Measurements from ENCODE around the gene AIMP1.
"Not testable (repeated sequence)": the region's sequence is repeated elsewhere in the genome, so short reads cannot be mapped to it uniquely, and the experiment has no call there.

The AIMP1 gene

GRCh38 chr4:106369456-106370060 lies 53.2 kb downstream of the AIMP1 start:
- H3K27me3 ChIP-seq (ENCODE audit: insufficient read depth, low read length): no peaks in the 10 kb centered on the region
- H3K4me3 ChIP-seq (ENCODE audit: low read length): no peak overlapping the region
- H2AFZ ChIP-seq (ENCODE audit: low read depth, low read length): peak overlapping the region; percentile 14
- no peaks in the 10 kb centered on the region for H3K9me3 ChIP-seq (ENCODE audit: low read length)
- H3K4me1 ChIP-seq (ENCODE audit: insufficient read depth, low read length): peaks cover 10% of the 10 kb centered on the region
- no peaks in the 10 kb centered on the region for H3K36me3 ChIP-seq (ENCODE audit: insufficient read depth, low read length)

- H3K4me1 ChIP-seq (ENCODE audit: insufficient read depth, low read length): peaks cover 7% of the 10 kb centered on the region
- H3K27me3 ChIP-seq (ENCODE audit: insufficient read depth, low read length): no peaks in the 10 kb centered on the region
- no peaks in the 10 kb centered on the region for H3K9me3 ChIP-seq (ENCODE audit: low read length)
- no peak overlapping the region for H3K4me3 ChIP-seq (ENCODE audit: low read length)
- no peak overlapping the region for H2AFZ ChIP-seq (ENCODE audit: low read depth, low read length)
- no peaks in the 10 kb centered on the region for H3K36me3 ChIP-seq (ENCODE audit: insufficient read depth, low read length)
Observed at GRCh38 chr4:106370214-106370613, 53.9 kb downstream of the AIMP1 start.

DNA sequence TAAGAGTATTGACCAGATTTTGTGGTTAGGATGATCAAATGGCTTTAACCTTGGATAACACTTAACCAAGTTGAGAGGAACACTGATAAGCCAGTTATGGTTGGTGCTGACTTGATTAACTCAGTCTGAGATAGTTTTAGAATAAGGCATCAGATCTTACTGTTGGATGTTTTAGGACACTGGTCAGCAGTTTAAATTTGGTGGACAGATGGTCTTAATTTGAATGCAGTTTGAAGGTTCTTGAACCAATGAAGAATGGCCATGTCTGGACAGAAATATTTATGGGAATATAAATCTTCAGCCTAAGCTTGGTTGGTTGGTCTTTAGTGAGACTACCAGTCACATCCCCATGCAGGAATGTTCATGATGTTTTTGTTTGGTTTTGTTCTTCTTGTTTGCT lies 54.8 kb downstream of the AIMP1 start:
- no peak overlapping the region for H3K4me3 ChIP-seq (ENCODE audit: low read length)
- H3K4me1 ChIP-seq (ENCODE audit: insufficient read depth, low read length): no peaks in the 10 kb centered on the region
- no peaks in the 10 kb centered on the region for H3K9me3 ChIP-seq (ENCODE audit: low read length)
- no peaks in the 10 kb centered on the region for H3K27me3 ChIP-seq (ENCODE audit: insufficient read depth, low read length)
- no peak overlapping the region for H2AFZ ChIP-seq (ENCODE audit: low read depth, low read length)
- no peaks in the 10 kb centered on the region for H3K36me3 ChIP-seq (ENCODE audit: insufficient read depth, low read length)

DNA sequence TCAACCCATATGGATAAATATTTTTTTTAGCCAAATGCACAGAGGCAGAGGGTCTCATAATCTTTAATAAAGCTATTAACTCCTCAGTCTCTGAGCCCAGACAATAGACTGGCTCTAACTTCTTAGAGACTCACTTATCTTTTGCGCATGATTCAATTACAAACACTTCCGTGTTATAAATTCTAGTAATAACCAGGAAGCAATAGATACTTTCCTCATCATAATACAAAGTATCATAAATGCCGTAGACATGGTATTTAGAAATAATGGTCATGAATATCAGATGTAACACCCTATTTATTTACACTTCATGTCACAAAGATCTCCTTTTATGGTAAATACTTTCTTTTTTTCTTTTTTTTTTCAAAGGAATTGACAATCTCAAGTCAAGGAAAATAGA lies 56.7 kb downstream of the AIMP1 start:
- Histone ChIP-seq H3K36me3 (ENCODE audit: insufficient read depth, low read length) (no peaks in the 10 kb centered on the region), H3K9me3 (ENCODE audit: low read length) (no peaks in the 10 kb centered on the region), H3K4me3 (ENCODE audit: low read length) (no peak overlapping the region), H3K4me1 (ENCODE audit: insufficient read depth, low read length) (no peaks in the 10 kb centered on the region), H2AFZ (ENCODE audit: low read depth, low read length) (no peak overlapping the region), H3K27me3 (ENCODE audit: insufficient read depth, low read length) (no peaks in the 10 kb centered on the region)

DNA sequence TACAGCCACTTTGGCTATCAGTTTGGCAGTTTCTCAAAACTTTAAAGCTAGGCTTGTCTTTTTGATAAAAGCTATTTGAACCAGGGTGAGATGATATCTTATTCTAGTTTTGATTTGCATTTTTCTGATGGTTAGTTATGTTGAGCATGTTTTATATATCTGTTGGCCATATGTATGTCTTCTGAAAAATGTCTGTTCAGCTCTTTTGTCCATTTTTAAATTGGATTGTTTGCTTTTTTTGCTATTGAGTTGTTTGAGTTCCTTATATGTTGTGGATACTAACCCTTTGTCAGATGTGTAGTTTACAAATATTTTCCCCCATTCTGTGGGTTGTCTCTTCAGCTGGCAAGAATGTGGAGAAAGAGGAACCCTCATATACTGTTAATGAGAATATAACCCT lies 63.8 kb downstream of the AIMP1 start:
- H3K4me3 ChIP-seq (ENCODE audit: low read length): no peak overlapping the region
- H3K36me3 ChIP-seq (ENCODE audit: insufficient read depth, low read length): no peaks in the 10 kb centered on the region
- no peaks in the 10 kb centered on the region for H3K9me3 ChIP-seq (ENCODE audit: low read length)
- H3K4me1 ChIP-seq (ENCODE audit: insufficient read depth, low read length): no peaks in the 10 kb centered on the region
- no peak overlapping the region for H2AFZ ChIP-seq (ENCODE audit: low read depth, low read length)
- H3K27me3 ChIP-seq (ENCODE audit: insufficient read depth, low read length): no peaks in the 10 kb centered on the region

- no peaks in the 10 kb centered on the region for H3K4me1 ChIP-seq (ENCODE audit: insufficient read depth, low read length)
- no peaks in the 10 kb centered on the region for H3K27me3 ChIP-seq (ENCODE audit: insufficient read depth, low read length)
- no peaks in the 10 kb centered on the region for H3K9me3 ChIP-seq (ENCODE audit: low read length)
- no peaks in the 10 kb centered on the region for H3K36me3 ChIP-seq (ENCODE audit: insufficient read depth, low read length)
- no peak overlapping the region for H3K4me3 ChIP-seq (ENCODE audit: low read length)
- no peak overlapping the region for H2AFZ ChIP-seq (ENCODE audit: low read depth, low read length)
Observed at GRCh38 chr4:106384878-106385277, 68.5 kb downstream of the AIMP1 start.

DNA sequence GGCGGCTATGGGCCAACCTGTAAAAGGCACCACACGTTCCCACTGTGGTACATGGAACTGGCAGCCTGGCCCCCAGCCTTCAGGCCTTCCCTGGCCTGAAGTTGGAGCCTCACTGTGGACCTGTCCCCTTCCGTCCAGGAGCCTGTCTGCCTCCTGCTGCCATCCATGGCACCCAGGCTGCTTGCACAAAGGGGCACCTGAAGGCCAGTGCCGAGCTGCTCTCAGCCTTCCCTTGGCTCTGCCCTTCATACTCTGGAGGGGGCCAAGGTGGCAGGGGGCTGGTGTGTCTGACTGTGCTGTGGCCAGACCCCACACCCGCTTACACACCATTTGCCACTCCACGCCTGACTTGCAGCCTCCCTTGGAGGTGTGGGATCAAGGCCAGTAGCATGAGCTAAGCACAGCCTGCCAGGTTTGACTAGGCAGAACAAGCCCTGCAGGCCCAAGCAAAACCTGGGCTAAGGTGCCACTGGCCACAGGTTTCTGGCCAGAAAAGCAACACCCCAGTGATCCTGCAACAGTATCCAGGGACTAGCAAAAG lies 69.6 kb downstream of the AIMP1 start:
- no peak overlapping the region for H2AFZ ChIP-seq (ENCODE audit: low read depth, low read length)
- no peaks in the 10 kb centered on the region for H3K4me1 ChIP-seq (ENCODE audit: insufficient read depth, low read length)
- no peaks in the 10 kb centered on the region for H3K36me3 ChIP-seq (ENCODE audit: insufficient read depth, low read length)
- H3K9me3 ChIP-seq (ENCODE audit: low read length): no peaks in the 10 kb centered on the region
- H3K4me3 ChIP-seq (ENCODE audit: low read length): no peak overlapping the region
- H3K27me3 ChIP-seq (ENCODE audit: insufficient read depth, low read length): no peaks in the 10 kb centered on the region

DNA sequence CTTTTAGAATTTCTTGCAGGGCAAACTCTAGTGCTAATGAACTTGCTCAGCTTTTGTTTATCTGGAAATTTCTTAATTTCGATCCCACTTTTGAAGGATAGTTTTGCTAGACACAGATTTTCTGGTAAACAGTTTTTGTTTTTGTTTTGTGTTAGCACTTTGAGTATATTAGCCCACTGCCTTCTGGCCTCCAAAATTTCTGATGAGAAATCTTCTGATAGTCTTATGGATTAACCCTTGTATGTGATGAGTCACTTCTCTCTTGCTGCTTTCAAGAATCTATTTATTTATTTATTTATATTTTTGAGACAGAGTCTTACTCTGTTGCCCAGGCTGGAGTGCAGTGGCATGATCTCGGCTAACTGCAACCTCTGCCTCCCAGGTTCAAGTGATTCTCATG lies 79.2 kb downstream of the AIMP1 start:
- Histone ChIP-seq H3K4me1 (ENCODE audit: insufficient read depth, low read length) (no peaks in the 10 kb centered on the region), H2AFZ (ENCODE audit: low read depth, low read length) (no peak overlapping the region), H3K36me3 (ENCODE audit: insufficient read depth, low read length) (no peaks in the 10 kb centered on the region), H3K4me3 (ENCODE audit: low read length) (no peak overlapping the region), H3K9me3 (ENCODE audit: low read length) (no peaks in the 10 kb centered on the region), H3K27me3 (ENCODE audit: insufficient read depth, low read length) (no peaks in the 10 kb centered on the region)

DNA sequence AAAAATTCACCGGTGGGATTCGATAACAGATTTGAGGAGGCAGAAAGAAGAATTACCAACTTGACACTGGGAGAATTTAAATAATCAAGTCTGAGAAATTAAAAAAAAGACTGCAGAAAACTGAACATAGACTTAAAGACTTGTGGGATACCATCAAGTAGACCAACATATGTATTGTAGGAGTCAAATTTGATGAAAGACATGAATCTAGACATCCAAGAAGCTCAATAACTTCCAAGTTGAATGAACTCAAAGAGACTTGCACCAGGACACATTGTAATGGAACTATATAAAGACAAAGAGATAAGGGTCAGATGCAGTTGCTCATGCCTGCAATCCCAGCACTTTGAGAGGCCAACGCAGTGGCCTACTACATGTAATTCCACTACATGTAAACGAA lies 82.5 kb downstream of the AIMP1 start:
- not testable (repeated sequence) for H3K36me3 ChIP-seq (ENCODE audit: insufficient read depth, low read length)

More for the DNA sequence above, 82.5 kb downstream of the AIMP1 start:
- H3K4me3 ChIP-seq (ENCODE audit: low read length); H2AFZ ChIP-seq (ENCODE audit: low read depth, low read length); H3K4me1 ChIP-seq (ENCODE audit: insufficient read depth, low read length); H3K9me3 ChIP-seq (ENCODE audit: low read length); H3K27me3 ChIP-seq (ENCODE audit: insufficient read depth, low read length): not testable (repeated sequence)
